Measurements from ENCODE around the gene MAGI1. TPM values are rescaled to one million over a fixed set of nuclear protein-coding genes. Genes with fewer than 3 reads are reported as not detected.

Gene MAGI1
- polyA plus RNA-seq, 3 donors: not detected

GRCh38 chr3:65381496-65382010 lies 657.2 kb downstream of the MAGI1 start:
- WGBS (ENCODE audit: insufficient coverage): 81% methylated on average over 3 of the region's 10 CpGs
- intact Hi-C loops (cut with micrococcal nuclease): no loop called here
- no peak overlapping the region for H3K4me3 ChIP-seq (replicated peaks in 1 of 3; ENCODE audit: low read depth in 2 of 3, low read length in 3 of 3)
- Mint-ChIP-seq H3K27ac (no peak overlapping the region), H3K27me3 (ENCODE audit: low read depth in 3 of 3) (peaks cover 0 to 5% (median 1%) of the 10 kb centered on the region in 3 donors), H3K4me3 (no peak overlapping the region), H3K9me3 (peaks cover 0 to 5% (median 2%) of the 10 kb centered on the region in 7 donors), H3K4me1 (no peaks in the 10 kb centered on the region), H3K36me3 (no peaks in the 10 kb centered on the region)
- no peak for TF ChIP-seq CTCF (IDR thresholded peaks at IDR 0.05)
- no peak overlapping the region for H3K4me2 ChIP-seq (replicated peaks; ENCODE audit: extremely low read depth, low read length, poor library complexity, severe bottlenecking)
- no peaks in the 10 kb centered on the region for H3K4me1 ChIP-seq (ENCODE audit: control insufficient read depth in 1 of 2, insufficient read depth in 2 of 2, low read length in 2 of 2)
- H3K79me2 ChIP-seq (ENCODE audit: insufficient read depth, low read length): no peaks in the 10 kb centered on the region
- DNase-seq: no peak
- H3K9ac ChIP-seq (ENCODE audit: insufficient read depth, low read length, poor library complexity, severe bottlenecking): no peak overlapping the region
- H3K27ac ChIP-seq (ENCODE audit: low read depth in 1 of 2, low read length in 2 of 2): no peak overlapping the region
- H3K9me3 ChIP-seq (replicated peaks in 1 of 2; ENCODE audit: control insufficient read depth in 1 of 2, insufficient read depth in 1 of 2, low read length in 2 of 2): peaks cover 5 to 6% of the 10 kb centered on the region in 2 donors
- H3K27me3 ChIP-seq (ENCODE audit: control insufficient read depth in 2 of 2, insufficient read depth in 2 of 2, low read length in 2 of 2): no peaks in the 10 kb centered on the region
- no peaks in the 10 kb centered on the region for H4K20me1 ChIP-seq (ENCODE audit: insufficient read depth, low read length)
- no peak overlapping the region for H2AFZ ChIP-seq (ENCODE audit: insufficient read depth, low read depth, low read length, poor library complexity, severe bottlenecking)
- H3K36me3 ChIP-seq (replicated peaks in 1 of 2; ENCODE audit: control insufficient read depth in 1 of 2, insufficient read depth in 2 of 2, low read length in 2 of 2): no peaks in the 10 kb centered on the region

- DNase-seq: no peak
- H3K27me3 Mint-ChIP-seq (ENCODE audit: low read depth in 3 of 3): peaks cover 0 to 2% (median 0%) of the 10 kb centered on the region in 3 donors
Observed at GRCh38 chr3:65379223-65379622, 659.5 kb downstream of the MAGI1 start.

More at GRCh38 chr3:65379223-65379622, 659.5 kb downstream of the MAGI1 start:
- Histone ChIP-seq H3K27ac (ENCODE audit: low read depth in 1 of 2, low read length in 2 of 2) (no peak overlapping the region), H3K4me2 (replicated peaks; ENCODE audit: extremely low read depth, low read length, poor library complexity, severe bottlenecking) (no peak overlapping the region), H2AFZ (ENCODE audit: insufficient read depth, low read depth, low read length, poor library complexity, severe bottlenecking) (no peak overlapping the region), H3K27me3 (ENCODE audit: control insufficient read depth in 2 of 2, insufficient read depth in 2 of 2, low read length in 2 of 2) (no peaks in the 10 kb centered on the region), H3K9me3 (replicated peaks in 1 of 2; ENCODE audit: control insufficient read depth in 1 of 2, insufficient read depth in 1 of 2, low read length in 2 of 2) (peaks cover 5 to 6% of the 10 kb centered on the region in 2 donors), H3K79me2 (ENCODE audit: insufficient read depth, low read length) (no peaks in the 10 kb centered on the region), H3K4me1 (ENCODE audit: control insufficient read depth in 1 of 2, insufficient read depth in 2 of 2, low read length in 2 of 2) (no peaks in the 10 kb centered on the region), H4K20me1 (ENCODE audit: insufficient read depth, low read length) (no peaks in the 10 kb centered on the region), H3K9ac (ENCODE audit: insufficient read depth, low read length, poor library complexity, severe bottlenecking) (no peak overlapping the region), H3K4me3 (replicated peaks in 1 of 3; ENCODE audit: low read depth in 2 of 3, low read length in 3 of 3) (no peak overlapping the region), H3K36me3 (replicated peaks in 1 of 2; ENCODE audit: control insufficient read depth in 1 of 2, insufficient read depth in 2 of 2, low read length in 2 of 2) (no peaks in the 10 kb centered on the region)
- intact Hi-C loops (cut with micrococcal nuclease): no loop called here
- Mint-ChIP-seq H3K4me3 (no peak overlapping the region), H3K27ac (no peak overlapping the region), H3K9me3 (peaks cover 0 to 8% (median 4%) of the 10 kb centered on the region in 7 donors), H3K36me3 (no peaks in the 10 kb centered on the region), H3K4me1 (no peaks in the 10 kb centered on the region)
- WGBS (ENCODE audit: insufficient coverage): 96% methylated on average over 35 of the region's 35 CpGs
- TF ChIP-seq CTCF (IDR thresholded peaks at IDR 0.05): no peak

All from CD14-positive monocyte (primary cell).